ENCODE measurements around the gene CALM1. TPM values are rescaled to one million over a fixed set of nuclear protein-coding genes. Genes with fewer than 3 reads are reported as not detected.

The CALM1 gene
- polyA plus RNA-seq, 3 donors from 2014 or later: 3,313 to 3,849 (median 3,365) TPM

DNA sequence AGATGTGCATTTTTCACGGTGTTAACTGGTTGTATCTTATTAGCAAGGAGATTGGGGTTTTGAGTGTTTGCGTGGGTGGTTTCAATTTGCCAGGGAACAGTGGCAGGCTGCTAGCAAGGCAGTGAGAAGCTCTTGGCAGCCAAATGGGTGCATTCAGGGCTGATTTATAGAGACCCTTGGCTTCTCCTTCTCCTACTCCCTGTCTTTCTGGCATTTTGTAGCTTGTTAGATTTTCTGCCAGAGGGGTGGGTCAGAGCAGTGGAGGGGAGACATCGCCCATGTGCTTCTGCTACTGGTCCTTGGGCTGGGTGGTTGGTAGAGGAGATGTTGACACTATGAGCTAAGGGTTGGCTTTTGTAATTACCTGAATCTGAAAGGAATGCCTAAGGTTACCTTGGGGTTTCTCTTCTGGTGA lies 9.6 kb downstream of the CALM1 start:
- Mint-ChIP-seq H3K4me3 (no peak overlapping the region), H3K9me3 (no peaks in the 10 kb centered on the region), H3K36me3 (peaks cover 24 to 53% (median 47%) of the 10 kb centered on the region in 3 donors), H3K27me3 (ENCODE audit: low read depth in 3 of 3) (peaks cover 4 to 24% (median 13%) of the 10 kb centered on the region in 3 donors), H3K27ac (peak overlapping the region; percentile 16 to 91 (median 84)), H3K4me1 (peaks cover 51 to 85% of the 10 kb centered on the region in 2 donors)
- no peak for DNase-seq

GRCh38 chr14:90407230-90407629 lies 10.4 kb downstream of the CALM1 start:
- peak overlapping the region in 4 of 6 donors; percentile 16 to 88 (median 52) for H3K27ac Mint-ChIP-seq
- peaks cover 45 to 77% of the 10 kb centered on the region in 2 donors for H3K4me1 Mint-ChIP-seq
- no peak overlapping the region for H3K4me3 Mint-ChIP-seq
- peaks cover 18 to 46% (median 39%) of the 10 kb centered on the region in 3 donors for H3K36me3 Mint-ChIP-seq
- no peak for DNase-seq
- H3K9me3 Mint-ChIP-seq: no peaks in the 10 kb centered on the region
- peaks cover 4 to 24% (median 7%) of the 10 kb centered on the region in 3 donors for H3K27me3 Mint-ChIP-seq (ENCODE audit: low read depth in 3 of 3)

DNA sequence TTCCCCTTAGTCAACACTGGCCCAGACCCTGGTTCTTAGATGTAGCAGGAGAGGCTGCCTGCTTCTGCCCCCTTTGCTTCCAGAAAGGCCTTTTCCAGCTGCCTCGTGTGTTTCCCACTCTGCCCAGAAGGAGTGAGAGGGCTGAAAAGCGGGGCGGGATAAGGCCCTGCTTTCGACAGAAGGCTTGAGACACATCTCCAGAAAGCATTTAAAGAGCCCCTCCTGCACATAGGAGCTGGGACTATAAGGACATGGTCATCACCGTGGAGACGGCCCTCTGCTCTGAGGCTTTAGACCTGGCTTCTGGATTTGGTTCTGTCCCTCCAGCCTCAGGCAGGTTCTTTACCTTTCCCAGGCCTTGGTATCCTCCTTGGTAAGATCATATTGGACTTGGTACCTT lies 11.9 kb downstream of the CALM1 start:
- no peak for DNase-seq
- H3K4me1 Mint-ChIP-seq: peaks cover 30 to 62% of the 10 kb centered on the region in 2 donors
- peak overlapping the region; percentile 37 to 78 (median 48) for H3K27ac Mint-ChIP-seq
- H3K36me3 Mint-ChIP-seq: peaks cover 13 to 32% (median 26%) of the 10 kb centered on the region in 3 donors
- H3K4me3 Mint-ChIP-seq: no peak overlapping the region
- peaks cover 3 to 21% (median 4%) of the 10 kb centered on the region in 3 donors for H3K27me3 Mint-ChIP-seq (ENCODE audit: low read depth in 3 of 3)
- no peaks in the 10 kb centered on the region for H3K9me3 Mint-ChIP-seq

DNA sequence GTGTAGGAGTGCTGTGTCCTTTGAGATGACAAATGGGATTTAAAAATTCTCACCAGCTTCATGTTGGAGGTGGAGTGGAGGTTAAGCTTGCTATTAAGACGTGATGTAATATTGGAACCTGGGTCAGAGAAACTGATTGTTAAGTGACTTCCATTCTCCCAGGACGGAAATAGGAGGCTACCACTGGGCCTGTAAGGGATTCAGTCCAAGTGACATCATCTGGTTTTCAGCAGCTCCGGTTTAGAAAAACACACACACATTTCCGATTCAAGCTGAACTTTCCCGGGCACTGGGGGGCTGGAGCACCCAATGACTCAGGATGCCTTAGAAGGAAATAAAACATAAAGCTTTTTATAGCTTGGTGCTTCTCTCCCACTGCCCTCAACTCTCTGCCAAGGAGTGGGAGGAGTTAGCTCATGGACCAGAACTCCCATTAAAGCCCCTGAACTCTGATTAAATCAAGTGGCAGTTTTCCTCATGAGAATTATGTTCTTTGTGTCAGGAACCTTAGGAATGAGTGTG lies 12.4 kb downstream of the CALM1 start:
- Mint-ChIP-seq H3K27ac (peak overlapping the region; percentile 42 to 78 (median 48)), H3K27me3 (ENCODE audit: low read depth in 3 of 3) (peaks cover 2 to 18% (median 4%) of the 10 kb centered on the region in 3 donors)

DNA sequence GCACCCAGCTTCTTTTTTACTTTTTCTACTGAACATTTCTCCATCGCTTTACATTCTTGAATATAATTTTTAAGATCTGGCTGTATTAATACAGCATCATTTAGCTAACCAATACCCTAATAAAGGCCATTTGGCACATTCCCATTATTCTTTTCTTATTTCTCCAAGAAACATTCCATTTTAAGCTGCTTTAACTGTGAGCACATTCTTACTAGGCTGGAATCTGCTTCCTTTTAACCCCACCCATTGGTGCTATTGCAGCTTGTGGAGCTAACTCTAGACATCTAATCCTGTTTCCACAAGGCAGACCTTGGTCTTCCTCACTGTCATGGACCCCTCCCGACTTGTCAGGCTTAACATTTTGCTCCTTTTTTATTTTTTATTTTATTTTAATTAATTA lies 15.2 kb downstream of the CALM1 start:
- H3K9me3 Mint-ChIP-seq: no peaks in the 10 kb centered on the region
- no peak for DNase-seq
- peaks cover 6 to 29% of the 10 kb centered on the region in 2 donors for H3K4me1 Mint-ChIP-seq
- H3K36me3 Mint-ChIP-seq: peaks cover 0 to 3% (median 0%) of the 10 kb centered on the region in 3 donors
- peaks cover 0 to 5% (median 0%) of the 10 kb centered on the region in 3 donors for H3K27me3 Mint-ChIP-seq (ENCODE audit: low read depth in 3 of 3)
- peak overlapping the region in 2 of 6 donors; percentile 61 to 72 for H3K27ac Mint-ChIP-seq
- no peak overlapping the region for H3K4me3 Mint-ChIP-seq

More for the DNA sequence above, 12.4 kb downstream of the CALM1 start:
- Mint-ChIP-seq H3K36me3 (peaks cover 13 to 26% (median 20%) of the 10 kb centered on the region in 3 donors), H3K4me1 (peaks cover 25 to 57% of the 10 kb centered on the region in 2 donors), H3K9me3 (no peaks in the 10 kb centered on the region), H3K4me3 (no peak overlapping the region)
- no peak for DNase-seq

GRCh38 chr14:90416720-90417119 lies 19.9 kb downstream of the CALM1 start:
- H3K27me3 Mint-ChIP-seq (ENCODE audit: low read depth in 3 of 3): peaks cover 0 to 2% (median 0%) of the 10 kb centered on the region in 3 donors
- H3K4me1 Mint-ChIP-seq: no peaks in the 10 kb centered on the region
- no peak overlapping the region for H3K4me3 Mint-ChIP-seq
- no peaks in the 10 kb centered on the region for H3K9me3 Mint-ChIP-seq
- no peak overlapping the region for H3K27ac Mint-ChIP-seq
- DNase-seq: no peak
- no peaks in the 10 kb centered on the region for H3K36me3 Mint-ChIP-seq

GRCh38 chr14:90418053-90418452 lies 21.2 kb downstream of the CALM1 start:
- no peaks in the 10 kb centered on the region for H3K4me1 Mint-ChIP-seq
- no peaks in the 10 kb centered on the region for H3K36me3 Mint-ChIP-seq
- no peak for DNase-seq
- H3K27ac Mint-ChIP-seq: no peak overlapping the region
- H3K9me3 Mint-ChIP-seq: no peaks in the 10 kb centered on the region
- peaks cover 0 to 2% (median 0%) of the 10 kb centered on the region in 3 donors for H3K27me3 Mint-ChIP-seq (ENCODE audit: low read depth in 3 of 3)
- H3K4me3 Mint-ChIP-seq: no peak overlapping the region

DNA sequence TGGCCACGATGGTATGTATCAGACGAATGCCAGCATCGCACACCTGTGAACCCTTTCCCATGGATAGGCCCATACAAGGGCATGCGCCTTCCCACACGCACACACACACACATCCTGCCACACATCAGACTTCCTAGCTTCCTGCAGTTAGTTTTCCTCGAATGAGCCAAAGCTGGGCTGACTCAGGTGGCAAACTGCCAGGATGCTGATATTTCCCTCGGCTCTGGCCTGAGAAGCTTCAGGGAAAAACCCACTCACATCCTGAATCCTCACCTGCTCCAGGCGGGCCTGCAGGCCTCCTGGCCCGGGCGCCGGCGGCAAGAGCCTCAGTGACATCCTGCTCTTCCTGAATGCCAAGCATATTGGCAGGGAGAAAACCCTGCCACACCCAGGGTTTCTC lies 22.4 kb downstream of the CALM1 start:
- DNase-seq: no peak
- H3K27me3 Mint-ChIP-seq (ENCODE audit: low read depth in 3 of 3): peaks cover 0 to 2% (median 0%) of the 10 kb centered on the region in 3 donors
- H3K9me3 Mint-ChIP-seq: no peaks in the 10 kb centered on the region
- no peaks in the 10 kb centered on the region for H3K36me3 Mint-ChIP-seq
- no peak overlapping the region for H3K4me3 Mint-ChIP-seq
- H3K27ac Mint-ChIP-seq: no peak overlapping the region
- H3K4me1 Mint-ChIP-seq: no peaks in the 10 kb centered on the region

DNA sequence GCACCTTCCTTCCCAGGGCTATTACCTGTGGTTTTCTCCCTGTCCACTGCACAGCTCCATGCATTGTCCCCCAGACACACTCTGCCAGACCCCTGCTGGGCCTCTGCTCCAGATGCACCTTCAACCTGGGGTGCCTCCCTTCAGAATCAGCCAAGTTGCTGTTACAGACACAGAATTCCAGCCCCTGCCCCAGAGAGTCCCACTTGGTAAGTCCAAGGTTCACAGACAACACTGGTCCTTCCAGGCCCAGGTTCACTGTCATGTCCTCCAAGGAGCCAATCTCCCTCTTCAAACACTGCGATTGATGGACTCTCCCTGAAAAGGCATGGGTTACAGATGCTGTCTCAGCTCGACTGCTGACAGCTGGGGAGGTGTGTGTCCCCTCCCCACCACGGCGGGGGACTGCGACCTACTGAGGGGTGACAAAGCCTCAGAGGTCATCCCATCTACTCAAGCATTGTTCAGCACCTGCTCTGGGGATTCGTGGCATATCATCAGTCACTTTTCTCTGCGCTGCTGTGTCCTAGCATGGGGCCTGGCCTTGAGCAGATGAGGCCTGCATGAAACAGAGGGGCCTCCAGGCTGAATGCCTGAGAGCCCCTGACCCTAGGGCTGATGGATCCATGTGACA lies 24.3 kb downstream of the CALM1 start:
- no peaks in the 10 kb centered on the region for H3K9me3 Mint-ChIP-seq
- peaks cover 0 to 2% (median 0%) of the 10 kb centered on the region in 3 donors for H3K27me3 Mint-ChIP-seq (ENCODE audit: low read depth in 3 of 3)
- no peak overlapping the region for H3K4me3 Mint-ChIP-seq
- DNase-seq: no peak
- no peaks in the 10 kb centered on the region for H3K36me3 Mint-ChIP-seq
- peak overlapping the region in 1 of 6 donors; percentile 28 for H3K27ac Mint-ChIP-seq
- no peaks in the 10 kb centered on the region for H3K4me1 Mint-ChIP-seq

GRCh38 chr14:90421632-90422020 lies 24.8 kb downstream of the CALM1 start:
- Mint-ChIP-seq H3K9me3 (no peaks in the 10 kb centered on the region), H3K4me1 (no peaks in the 10 kb centered on the region), H3K27me3 (ENCODE audit: low read depth in 3 of 3) (peaks cover 0 to 2% (median 0%) of the 10 kb centered on the region in 3 donors), H3K4me3 (no peak overlapping the region), H3K27ac (no peak overlapping the region), H3K36me3 (no peaks in the 10 kb centered on the region)
- no peak for DNase-seq

DNA sequence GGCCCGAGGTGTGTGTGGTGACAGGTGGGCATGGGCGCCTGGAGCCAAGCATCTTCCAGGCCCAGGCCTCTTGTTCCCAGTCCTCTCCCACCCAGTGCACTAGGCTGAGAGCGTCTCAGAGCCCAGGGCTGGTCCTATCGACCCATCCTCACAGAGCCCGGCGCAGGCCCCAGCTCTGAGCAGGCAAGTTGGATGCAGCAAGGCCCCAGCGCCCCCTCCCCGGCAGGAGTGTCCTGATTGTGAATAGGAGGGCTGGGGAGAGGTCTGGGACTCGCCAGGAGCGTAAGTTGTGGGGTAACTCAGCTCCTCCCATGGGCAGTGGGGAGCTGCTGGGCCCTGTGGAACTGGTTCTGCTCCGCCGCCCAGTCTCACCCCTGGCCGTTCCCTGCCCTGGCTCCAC lies 26.3 kb downstream of the CALM1 start:
- no peaks in the 10 kb centered on the region for H3K27me3 Mint-ChIP-seq (ENCODE audit: low read depth in 3 of 3)
- no peak for DNase-seq
- H3K4me3 Mint-ChIP-seq: no peak overlapping the region
- no peaks in the 10 kb centered on the region for H3K4me1 Mint-ChIP-seq
- no peak overlapping the region for H3K27ac Mint-ChIP-seq
- H3K36me3 Mint-ChIP-seq: no peaks in the 10 kb centered on the region
- H3K9me3 Mint-ChIP-seq: peaks cover 0 to 2% (median 0%) of the 10 kb centered on the region in 6 donors

GRCh38 chr14:90424075-90424474 lies 27.2 kb downstream of the CALM1 start:
- Mint-ChIP-seq H3K27me3 (ENCODE audit: low read depth in 3 of 3) (peaks cover 0 to 3% (median 0%) of the 10 kb centered on the region in 3 donors), H3K4me1 (no peaks in the 10 kb centered on the region), H3K4me3 (no peak overlapping the region), H3K36me3 (no peaks in the 10 kb centered on the region), H3K27ac (no peak overlapping the region), H3K9me3 (peaks cover 0 to 2% (median 0%) of the 10 kb centered on the region in 6 donors)
- DNase-seq: no peak

DNA sequence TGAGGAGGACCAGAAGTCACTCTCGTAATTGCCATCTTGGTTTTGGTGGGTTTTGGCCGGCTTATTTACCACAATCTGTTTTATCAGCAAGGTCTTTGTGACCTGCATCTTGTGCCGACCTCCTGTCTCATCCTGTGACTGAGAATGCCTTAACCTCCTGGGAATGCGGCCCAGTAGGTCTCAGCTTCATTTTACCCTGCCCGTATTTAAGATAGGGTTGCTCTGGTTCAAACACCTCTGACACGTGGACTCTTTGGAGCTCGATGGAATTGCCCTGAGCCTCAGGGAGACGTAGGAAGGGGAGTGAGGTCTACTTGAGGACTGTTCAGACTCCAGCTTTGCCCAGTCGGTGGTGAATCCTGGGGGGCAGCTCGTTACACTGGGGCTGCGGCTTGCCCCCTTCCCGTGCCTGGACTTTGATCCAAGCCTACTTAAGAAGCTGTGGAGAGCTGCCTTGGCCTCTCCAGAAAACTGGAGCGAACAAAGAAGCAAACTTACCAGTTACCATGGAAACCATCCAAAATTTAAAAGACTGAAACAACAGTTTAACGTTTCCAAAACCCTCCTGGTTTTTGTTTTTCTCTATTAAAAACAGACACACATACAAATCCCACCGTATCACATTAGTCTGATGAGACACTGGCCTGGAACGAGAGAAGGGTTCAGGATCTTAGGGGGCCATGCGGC lies 28.0 kb downstream of the CALM1 start:
- H3K36me3 Mint-ChIP-seq: no peaks in the 10 kb centered on the region
- peaks cover 0 to 3% (median 0%) of the 10 kb centered on the region in 3 donors for H3K27me3 Mint-ChIP-seq (ENCODE audit: low read depth in 3 of 3)
- peaks cover 0 to 2% (median 0%) of the 10 kb centered on the region in 6 donors for H3K9me3 Mint-ChIP-seq
- DNase-seq: no peak
- no peak overlapping the region for H3K4me3 Mint-ChIP-seq
- H3K4me1 Mint-ChIP-seq: no peaks in the 10 kb centered on the region
- no peak overlapping the region for H3K27ac Mint-ChIP-seq

- Mint-ChIP-seq H3K4me1 (no peaks in the 10 kb centered on the region), H3K9me3 (peaks cover 0 to 2% (median 0%) of the 10 kb centered on the region in 6 donors), H3K27me3 (ENCODE audit: low read depth in 3 of 3) (peaks cover 0 to 3% (median 0%) of the 10 kb centered on the region in 3 donors), H3K36me3 (no peaks in the 10 kb centered on the region), H3K27ac (no peak overlapping the region), H3K4me3 (no peak overlapping the region)
- DNase-seq: no peak
Observed at GRCh38 chr14:90425373-90425879, 28.6 kb downstream of the CALM1 start.

Data from immature natural killer cell (primary cell).